Liver (tissue), 9 donors: Measurements from ENCODE around the gene HSD17B13. TPM values are rescaled to one million over a fixed set of nuclear protein-coding genes. Genes with fewer than 3 reads are reported as not detected.

Experiments used
- DNase-seq: peaks from one replicate; pipeline ENCODE4 v3.0.0-alpha.2; 2017; ENCODE audit warnings: low spot score
- H3K27ac ChIP-seq, 2 donors: one replicate each; pipeline ENCODE4 v1.7.0; 2013; ENCODE audit warnings: inconsistent platforms in 2 of 2, low read length in 2 of 2, control low read depth in 1 of 2, low read depth in 1 of 2, mild to moderate bottlenecking in 1 of 2
- H3K27me3 ChIP-seq, 4 donors: one replicate each; pipeline versions ENCODE4 v1.6.1 to v1.7.0; 2013; ENCODE audit warnings: low read length in 3 of 4, inconsistent platforms in 1 of 4, mild to moderate bottlenecking in 1 of 4, moderate library complexity in 1 of 4; ENCODE audit not compliant: control insufficient read depth in 4 of 4, insufficient read depth in 4 of 4
- H3K36me3 ChIP-seq, 4 donors: one replicate each; pipeline versions ENCODE4 v1.6.1 to v1.7.0; 2013; ENCODE audit warnings: low read length in 3 of 4, mild to moderate bottlenecking in 3 of 4, low read depth in 1 of 4, moderate library complexity in 1 of 4; ENCODE audit not compliant: control insufficient read depth in 4 of 4, insufficient read depth in 3 of 4
- H3K4me1 ChIP-seq, 4 donors: one replicate each; pipeline versions ENCODE4 v1.6.1 to v1.7.0; 2013; ENCODE audit warnings: low read length in 3 of 4, mild to moderate bottlenecking in 3 of 4, moderate library complexity in 1 of 4; ENCODE audit not compliant: control insufficient read depth in 4 of 4, insufficient read depth in 4 of 4
- H3K4me3 ChIP-seq, 3 donors: one replicate each; pipeline versions ENCODE4 v1.6.1 to v1.7.0; 2013; ENCODE audit warnings: low read length in 3 of 3, control low read depth in 1 of 3, low read depth in 1 of 3, mild to moderate bottlenecking in 1 of 3
- H3K9ac ChIP-seq, 2 donors: one replicate each; pipeline ENCODE4 v1.7.0; 2013; ENCODE audit warnings: low read length in 2 of 2, mild to moderate bottlenecking in 2 of 2, moderate library complexity in 2 of 2, control low read depth in 1 of 2, low read depth in 1 of 2
- H3K9me3 ChIP-seq, 4 donors: one replicate each; pipeline versions ENCODE4 v1.6.1 to v1.7.0; 2013; ENCODE audit warnings: low read length in 3 of 4; ENCODE audit not compliant: control insufficient read depth in 4 of 4
- EGR1 ChIP-seq, 2 donors: IDR thresholded peaks; 2 replicates each; pipeline ENCODE4 v1.6.1; 2016 to 2018; ENCODE audit warnings: antibody characterized with exemption in 2 of 2, low read depth in 2 of 2
- FOXA1 ChIP-seq: IDR thresholded peaks from 2 replicates; pipeline ENCODE4 v1.6.1; 2016; ENCODE audit warnings: antibody characterized with exemption
- FOXA2 ChIP-seq: IDR thresholded peaks from 2 replicates; pipeline ENCODE4 v1.6.1; 2016; ENCODE audit warnings: antibody characterized with exemption
- GABPA ChIP-seq, 2 donors: IDR thresholded peaks in 1 of 2; conservative IDR thresholded peaks in 1 of 2; 2 replicates each; pipeline ENCODE4 v1.6.1; 2016; ENCODE audit warnings: antibody characterized with exemption in 2 of 2, mild to moderate bottlenecking in 1 of 2, moderate library complexity in 1 of 2
- HNF4A ChIP-seq, 2 donors: conservative IDR thresholded peaks; 2 replicates each; pipeline ENCODE4 v1.6.1; 2016; ENCODE audit warnings: antibody characterized with exemption in 2 of 2, mild to moderate bottlenecking in 2 of 2
- HNF4G ChIP-seq: IDR thresholded peaks from 2 replicates; pipeline ENCODE4 v1.6.1; 2016; ENCODE audit warnings: antibody characterized with exemption
- JUND ChIP-seq, 2 donors: IDR thresholded peaks; 2 replicates each; pipeline ENCODE4 v1.6.1; 2016; ENCODE audit warnings: antibody characterized with exemption in 2 of 2
- NR2F2 ChIP-seq: IDR thresholded peaks from 2 replicates; pipeline ENCODE4 v1.6.1; 2016; ENCODE audit warnings: antibody characterized with exemption
- RAD21 ChIP-seq, 2 donors: IDR thresholded peaks; 2 replicates each; pipeline ENCODE4 v1.6.1; 2016; ENCODE audit warnings: antibody characterized with exemption in 2 of 2, mild to moderate bottlenecking in 2 of 2
- RXRA ChIP-seq, 2 donors: IDR thresholded peaks; 2 replicates each; pipeline ENCODE4 v1.6.1; 2017 to 2018; ENCODE audit warnings: antibody characterized with exemption in 2 of 2, mild to moderate bottlenecking in 1 of 2
- SP1 ChIP-seq: IDR thresholded peaks from 2 replicates; pipeline ENCODE4 v1.6.1; 2018; ENCODE audit warnings: antibody characterized with exemption, mild to moderate bottlenecking
- TAF1 ChIP-seq: conservative IDR thresholded peaks from 2 replicates; pipeline ENCODE4 v1.6.1; 2016; ENCODE audit warnings: antibody characterized with exemption, mild to moderate bottlenecking
- YY1 ChIP-seq: IDR thresholded peaks from 2 replicates; pipeline ENCODE4 v1.6.1; 2016; ENCODE audit warnings: antibody characterized with exemption, mild to moderate bottlenecking
- WGBS: extraction: QIAGEN DNeasy Blood & Tissue Kit; methylation state at CpG from one replicate; pipeline ENCODE4 v1.1.7; 2013; 5-methylcytosine and 5-hydroxymethylcytosine counted together
- polyA plus RNA-seq, 2 donors: library from polyadenylated mRNA; stranded (reverse) in 1 of 2; unstranded in 1 of 2; fragments of 200-250 nt in 1 of 2; fragments of >200 nt in 1 of 2; fragmentation: Nextera tagmentation in 1 of 2; extraction: Ambion mirVana in 1 of 2; gene quantifications; one replicate each; pipeline versions ENCODE4 v1.2.1 to v1.2.3, GENCODE V29; 2013 to 2015
- total RNA-seq, 2 donors: library from RNA; depleted of rRNA; stranded (reverse); fragments of >200 nt; gene quantifications; one replicate each; pipeline ENCODE4 v1.2.3, GENCODE V29; 2014
- TF ChIP-seq, protein P1 (sequence below): IDR thresholded peaks from 2 replicates; pipeline ENCODE4 v1.6.1; 2016; ENCODE audit warnings: antibody characterized with exemption, mild to moderate bottlenecking
- TF ChIP-seq, protein P2 (sequence below): IDR thresholded peaks from 2 replicates; pipeline ENCODE4 v1.6.1; 2016; ENCODE audit warnings: antibody characterized with exemption
- TF ChIP-seq, protein P3 (sequence below): IDR thresholded peaks from 2 replicates; pipeline ENCODE4 v1.6.1; 2016; ENCODE audit warnings: antibody characterized with exemption
- TF ChIP-seq, protein P4 (sequence below): IDR thresholded peaks from 2 replicates; pipeline ENCODE4 v1.6.1; 2016; ENCODE audit warnings: antibody characterized with exemption
- TF ChIP-seq, protein P5 (sequence below): fragments of 150-350 bp; IDR thresholded peaks from 2 replicates; pipeline ENCODE4 v1.5.1; 2017; ENCODE audit warnings: improper control_type of control experiment, low read depth, low read length; ENCODE audit not compliant: missing input control
- donor health status: healthy.
- donor health status: healthy.
- donor health status: healthy.
- donor health status: healthy.
- donor health status: healthy.

The HSD17B13 gene
- total and polyA plus RNA-seq, 4 donors = 0.09 to 61.7 (median 22.8) TPM

DNA sequence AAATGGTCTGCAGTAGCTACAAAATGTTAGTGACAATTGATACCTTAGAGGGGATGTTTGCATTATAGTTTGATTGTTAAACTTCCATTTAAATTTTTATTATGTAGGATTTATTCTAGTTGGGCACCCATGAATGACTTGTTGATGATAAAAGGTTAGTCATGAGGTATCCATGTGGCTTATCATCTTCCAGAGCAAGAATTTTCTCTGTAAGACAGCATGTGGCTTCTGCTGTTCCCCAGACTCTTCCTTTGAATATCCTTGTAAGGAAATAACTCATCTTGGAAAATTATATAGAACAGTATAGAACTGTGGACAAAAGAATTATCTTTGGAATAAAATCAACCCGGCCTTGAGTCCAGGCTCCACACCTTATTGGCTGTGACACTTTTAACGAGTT lies 62.2 kb downstream of the HSD17B13 start (continued):
- TF ChIP-seq, protein P1, sequence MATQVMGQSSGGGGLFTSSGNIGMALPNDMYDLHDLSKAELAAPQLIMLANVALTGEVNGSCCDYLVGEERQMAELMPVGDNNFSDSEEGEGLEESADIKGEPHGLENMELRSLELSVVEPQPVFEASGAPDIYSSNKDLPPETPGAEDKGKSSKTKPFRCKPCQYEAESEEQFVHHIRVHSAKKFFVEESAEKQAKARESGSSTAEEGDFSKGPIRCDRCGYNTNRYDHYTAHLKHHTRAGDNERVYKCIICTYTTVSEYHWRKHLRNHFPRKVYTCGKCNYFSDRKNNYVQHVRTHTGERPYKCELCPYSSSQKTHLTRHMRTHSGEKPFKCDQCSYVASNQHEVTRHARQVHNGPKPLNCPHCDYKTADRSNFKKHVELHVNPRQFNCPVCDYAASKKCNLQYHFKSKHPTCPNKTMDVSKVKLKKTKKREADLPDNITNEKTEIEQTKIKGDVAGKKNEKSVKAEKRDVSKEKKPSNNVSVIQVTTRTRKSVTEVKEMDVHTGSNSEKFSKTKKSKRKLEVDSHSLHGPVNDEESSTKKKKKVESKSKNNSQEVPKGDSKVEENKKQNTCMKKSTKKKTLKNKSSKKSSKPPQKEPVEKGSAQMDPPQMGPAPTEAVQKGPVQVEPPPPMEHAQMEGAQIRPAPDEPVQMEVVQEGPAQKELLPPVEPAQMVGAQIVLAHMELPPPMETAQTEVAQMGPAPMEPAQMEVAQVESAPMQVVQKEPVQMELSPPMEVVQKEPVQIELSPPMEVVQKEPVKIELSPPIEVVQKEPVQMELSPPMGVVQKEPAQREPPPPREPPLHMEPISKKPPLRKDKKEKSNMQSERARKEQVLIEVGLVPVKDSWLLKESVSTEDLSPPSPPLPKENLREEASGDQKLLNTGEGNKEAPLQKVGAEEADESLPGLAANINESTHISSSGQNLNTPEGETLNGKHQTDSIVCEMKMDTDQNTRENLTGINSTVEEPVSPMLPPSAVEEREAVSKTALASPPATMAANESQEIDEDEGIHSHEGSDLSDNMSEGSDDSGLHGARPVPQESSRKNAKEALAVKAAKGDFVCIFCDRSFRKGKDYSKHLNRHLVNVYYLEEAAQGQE = no peak

DNA sequence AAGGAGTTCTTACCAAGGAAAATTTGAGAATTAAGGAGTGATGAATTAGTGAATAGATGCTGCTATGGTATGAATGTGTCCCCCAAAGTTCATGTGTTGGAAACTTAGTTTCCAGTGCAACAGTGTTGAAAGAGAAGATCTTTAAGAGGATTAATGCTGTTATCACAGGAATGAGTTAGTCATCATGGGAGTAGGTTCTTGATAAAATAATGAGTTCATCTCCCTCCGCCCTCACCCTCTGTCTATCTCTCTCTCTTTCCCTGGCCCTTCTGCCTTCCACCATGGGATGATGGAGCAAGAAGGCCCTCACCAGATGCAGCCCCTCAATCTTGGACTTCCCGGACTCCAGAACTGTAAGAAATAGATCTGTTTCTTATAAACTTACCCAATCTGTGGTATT lies 64.0 kb downstream of the HSD17B13 start:
- Histone ChIP-seq H3K4me3 (no peak overlapping the region), H3K36me3 (no peaks in the 10 kb centered on the region), H3K27me3 (no peaks in the 10 kb centered on the region), H3K4me1 (no peaks in the 10 kb centered on the region), H3K9ac (no peak overlapping the region), H3K9me3 (no peaks in the 10 kb centered on the region), H3K27ac (no peak overlapping the region)
- 93% methylated on average over 2 of the region's 2 CpGs for WGBS
- DNase-seq = no peak
- TF ChIP-seq FOXA1 (no peak), FOXA2 (no peak), SP1 (no peak), RAD21 (IDR thresholded peaks at IDR 0.05) (no peak), HNF4A (conservative IDR thresholded peaks at IDR 0.05) (no peak), NR2F2 (no peak), YY1 (no peak), JUND (IDR thresholded peaks at IDR 0.05) (no peak), HNF4G (no peak), TAF1 (no peak), GABPA (IDR thresholded peaks at IDR 0.05 in 1 of 2, conservative IDR thresholded peaks at IDR 0.05 in 1 of 2) (no peak), RXRA (IDR thresholded peaks at IDR 0.05) (no peak), EGR1 (IDR thresholded peaks at IDR 0.05; ENCODE audit: low read depth in 2 of 2) (no peak)
- TF ChIP-seq, protein P2, sequence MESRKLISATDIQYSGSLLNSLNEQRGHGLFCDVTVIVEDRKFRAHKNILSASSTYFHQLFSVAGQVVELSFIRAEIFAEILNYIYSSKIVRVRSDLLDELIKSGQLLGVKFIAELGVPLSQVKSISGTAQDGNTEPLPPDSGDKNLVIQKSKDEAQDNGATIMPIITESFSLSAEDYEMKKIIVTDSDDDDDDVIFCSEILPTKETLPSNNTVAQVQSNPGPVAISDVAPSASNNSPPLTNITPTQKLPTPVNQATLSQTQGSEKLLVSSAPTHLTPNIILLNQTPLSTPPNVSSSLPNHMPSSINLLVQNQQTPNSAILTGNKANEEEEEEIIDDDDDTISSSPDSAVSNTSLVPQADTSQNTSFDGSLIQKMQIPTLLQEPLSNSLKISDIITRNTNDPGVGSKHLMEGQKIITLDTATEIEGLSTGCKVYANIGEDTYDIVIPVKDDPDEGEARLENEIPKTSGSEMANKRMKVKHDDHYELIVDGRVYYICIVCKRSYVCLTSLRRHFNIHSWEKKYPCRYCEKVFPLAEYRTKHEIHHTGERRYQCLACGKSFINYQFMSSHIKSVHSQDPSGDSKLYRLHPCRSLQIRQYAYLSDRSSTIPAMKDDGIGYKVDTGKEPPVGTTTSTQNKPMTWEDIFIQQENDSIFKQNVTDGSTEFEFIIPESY = no peak
- TF ChIP-seq, protein P3, sequence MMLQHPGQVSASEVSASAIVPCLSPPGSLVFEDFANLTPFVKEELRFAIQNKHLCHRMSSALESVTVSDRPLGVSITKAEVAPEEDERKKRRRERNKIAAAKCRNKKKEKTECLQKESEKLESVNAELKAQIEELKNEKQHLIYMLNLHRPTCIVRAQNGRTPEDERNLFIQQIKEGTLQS = no peak
- TF ChIP-seq, protein P1 = no peak
- TF ChIP-seq, protein P4, sequence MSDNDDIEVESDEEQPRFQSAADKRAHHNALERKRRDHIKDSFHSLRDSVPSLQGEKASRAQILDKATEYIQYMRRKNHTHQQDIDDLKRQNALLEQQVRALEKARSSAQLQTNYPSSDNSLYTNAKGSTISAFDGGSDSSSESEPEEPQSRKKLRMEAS = no peak
- TF ChIP-seq, protein P5, sequence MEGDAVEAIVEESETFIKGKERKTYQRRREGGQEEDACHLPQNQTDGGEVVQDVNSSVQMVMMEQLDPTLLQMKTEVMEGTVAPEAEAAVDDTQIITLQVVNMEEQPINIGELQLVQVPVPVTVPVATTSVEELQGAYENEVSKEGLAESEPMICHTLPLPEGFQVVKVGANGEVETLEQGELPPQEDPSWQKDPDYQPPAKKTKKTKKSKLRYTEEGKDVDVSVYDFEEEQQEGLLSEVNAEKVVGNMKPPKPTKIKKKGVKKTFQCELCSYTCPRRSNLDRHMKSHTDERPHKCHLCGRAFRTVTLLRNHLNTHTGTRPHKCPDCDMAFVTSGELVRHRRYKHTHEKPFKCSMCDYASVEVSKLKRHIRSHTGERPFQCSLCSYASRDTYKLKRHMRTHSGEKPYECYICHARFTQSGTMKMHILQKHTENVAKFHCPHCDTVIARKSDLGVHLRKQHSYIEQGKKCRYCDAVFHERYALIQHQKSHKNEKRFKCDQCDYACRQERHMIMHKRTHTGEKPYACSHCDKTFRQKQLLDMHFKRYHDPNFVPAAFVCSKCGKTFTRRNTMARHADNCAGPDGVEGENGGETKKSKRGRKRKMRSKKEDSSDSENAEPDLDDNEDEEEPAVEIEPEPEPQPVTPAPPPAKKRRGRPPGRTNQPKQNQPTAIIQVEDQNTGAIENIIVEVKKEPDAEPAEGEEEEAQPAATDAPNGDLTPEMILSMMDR = no peak
